Mesendoderm (in vitro differentiated cells): ENCODE data around the gene INO80E.
A peak's percentile ranks its signal among the peaks of the same experiment; 100 is the strongest.

Experiments
- DNase-seq: peaks from one replicate; pipeline ENCODE4 v3.0.0; 2013
- H2AK5ac ChIP-seq: 2 replicates; pipeline ENCODE4 v1.6.1; 2013; ENCODE audit warnings: low read length, inconsistent platforms
- H2BK120ac ChIP-seq: 2 replicates; pipeline ENCODE4 v1.6.1; 2013; ENCODE audit warnings: low read depth, mild to moderate bottlenecking, low read length, moderate library complexity, mixed read lengths
- H2BK15ac ChIP-seq: replicated peaks from 2 replicates; pipeline ENCODE4 v1.6.1; 2013; ENCODE audit warnings: low read depth, mild to moderate bottlenecking, moderate library complexity
- H2BK5ac ChIP-seq: 2 replicates; pipeline ENCODE4 v1.6.1; 2013; ENCODE audit warnings: low read length, inconsistent platforms
- H3K18ac ChIP-seq: 2 replicates; pipeline ENCODE4 v1.6.1; 2013; ENCODE audit warnings: mild to moderate bottlenecking, low read length, mixed read lengths
- H3K23ac ChIP-seq: one replicate; pipeline ENCODE4 v1.6.1; 2013; ENCODE audit warnings: low read length
- H3K27ac ChIP-seq: 2 replicates; pipeline ENCODE4 v1.5.1; 2013; ENCODE audit warnings: low read depth, mild to moderate bottlenecking, inconsistent platforms, low read length, moderate library complexity
- H3K27me3 ChIP-seq: 2 replicates; pipeline ENCODE4 v1.6.1; 2013; ENCODE audit warnings: low read length, control low read depth, mild to moderate bottlenecking, inconsistent platforms; ENCODE audit not compliant: insufficient read depth, poor library complexity
- H3K36me3 ChIP-seq: 2 replicates; pipeline ENCODE4 v1.6.1; 2013; ENCODE audit warnings: low read length, inconsistent platforms; ENCODE audit not compliant: control insufficient read depth, insufficient read depth
- H3K4ac ChIP-seq: one replicate; pipeline ENCODE4 v1.6.1; 2013; ENCODE audit warnings: low read depth, mild to moderate bottlenecking, low read length, moderate library complexity
- H3K4me1 ChIP-seq: 2 replicates; pipeline ENCODE4 v1.6.1; 2013; ENCODE audit warnings: low read depth, low read length, inconsistent platforms; ENCODE audit not compliant: control insufficient read depth
- H3K4me2 ChIP-seq: 2 replicates; pipeline ENCODE4 v1.6.1; 2013; ENCODE audit warnings: low read length
- H3K4me3 ChIP-seq: 2 replicates; pipeline ENCODE4 v1.5.1; 2013; ENCODE audit warnings: mild to moderate bottlenecking, low read length
- H3K56ac ChIP-seq: one replicate; pipeline ENCODE4 v1.6.1; 2013; ENCODE audit warnings: low read length
- H3K79me1 ChIP-seq: 2 replicates; pipeline ENCODE4 v1.6.1; 2013; ENCODE audit warnings: low read length, inconsistent platforms
- H3K79me2 ChIP-seq: 2 replicates; pipeline ENCODE4 v1.6.1; 2013; ENCODE audit warnings: mild to moderate bottlenecking, low read length; ENCODE audit not compliant: control insufficient read depth, insufficient read depth
- H3K9ac ChIP-seq: 2 replicates; pipeline ENCODE4 v1.6.1; 2013; ENCODE audit warnings: low read length, inconsistent platforms
- H4K5ac ChIP-seq: one replicate; pipeline ENCODE4 v1.6.1; 2013; ENCODE audit warnings: low read length
- H4K8ac ChIP-seq: one replicate; pipeline ENCODE4 v1.6.1; 2013; ENCODE audit warnings: low read depth, mild to moderate bottlenecking, control low read depth, low read length, moderate library complexity
- WGBS: extraction: QIAGEN DNeasy Blood & Tissue Kit; methylation state at CpG from one replicate; pipeline ENCODE4 v1.1.7; 2013; ENCODE audit warnings: low lambda C conversion rate, missing lambda C conversion rate; ENCODE audit not compliant: insufficient coverage; ENCODE audit errors: extremely low coverage; 5-methylcytosine and 5-hydroxymethylcytosine counted together

INO80E gene

DNA sequence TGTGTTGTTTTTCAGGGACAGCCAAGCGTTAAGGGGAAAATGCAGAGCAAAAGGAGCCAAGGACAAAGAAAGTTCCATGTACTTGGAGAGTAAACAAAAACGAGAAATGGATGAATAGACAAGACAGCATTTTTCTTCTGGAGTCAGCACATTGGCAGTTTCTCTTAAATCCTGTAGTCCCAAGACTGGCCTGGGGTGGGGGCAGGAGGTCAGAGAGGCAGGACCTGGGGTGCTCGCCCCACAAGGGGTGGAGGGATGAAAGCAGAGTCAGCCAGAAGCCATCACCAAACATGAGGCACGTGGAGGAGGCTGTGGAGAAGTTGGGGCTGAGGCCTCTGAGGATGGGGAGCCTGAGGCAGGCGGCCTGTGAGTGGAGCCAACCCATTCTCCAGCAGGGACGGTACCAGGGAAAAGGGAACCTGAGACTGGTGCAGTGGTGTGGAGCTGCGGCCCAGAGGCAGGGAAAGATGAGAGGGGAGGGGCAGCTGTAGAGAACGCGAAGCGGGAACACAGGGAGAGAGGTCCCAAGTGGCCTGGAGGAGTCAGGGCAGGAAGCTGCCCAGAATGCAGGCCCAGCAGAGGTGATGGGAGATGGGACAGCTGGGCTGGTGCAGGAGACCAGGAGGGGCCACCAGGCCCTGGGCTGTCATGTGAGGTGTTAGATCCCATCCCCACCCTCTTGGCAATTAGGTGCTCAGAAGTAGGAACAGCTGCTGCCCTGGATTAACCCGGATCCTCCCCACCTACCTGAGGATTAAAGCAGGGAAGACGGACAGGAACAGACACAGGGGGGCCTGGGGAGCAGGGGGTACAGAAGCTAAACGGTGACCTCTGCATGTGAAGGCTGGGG lies 31.8 kb downstream of the INO80E start:
- Histone ChIP-seq H2AK5ac (no peak overlapping the region), H3K4ac (no peak overlapping the region), H3K79me2 (no peaks in the 10 kb centered on the region), H3K27ac (no peak overlapping the region), H2BK5ac (no peak overlapping the region), H3K27me3 (no peaks in the 10 kb centered on the region), H3K56ac (no peak overlapping the region), H3K36me3 (no peaks in the 10 kb centered on the region), H3K4me2 (no peak overlapping the region), H3K4me3 (no peak overlapping the region), H2BK120ac (no peak overlapping the region), H2BK15ac (no peak overlapping the region), H4K5ac (no peak overlapping the region), H4K8ac (no peak overlapping the region), H3K18ac (no peak overlapping the region), H3K23ac (no peak overlapping the region), H3K4me1 (peaks cover 5% of the 10 kb centered on the region), H3K9ac (no peak overlapping the region), H3K79me1 (no peaks in the 10 kb centered on the region)
- DNase-seq, result no peak
- no CpG with 5 or more reads among the region's 13 CpGs for WGBS

DNA sequence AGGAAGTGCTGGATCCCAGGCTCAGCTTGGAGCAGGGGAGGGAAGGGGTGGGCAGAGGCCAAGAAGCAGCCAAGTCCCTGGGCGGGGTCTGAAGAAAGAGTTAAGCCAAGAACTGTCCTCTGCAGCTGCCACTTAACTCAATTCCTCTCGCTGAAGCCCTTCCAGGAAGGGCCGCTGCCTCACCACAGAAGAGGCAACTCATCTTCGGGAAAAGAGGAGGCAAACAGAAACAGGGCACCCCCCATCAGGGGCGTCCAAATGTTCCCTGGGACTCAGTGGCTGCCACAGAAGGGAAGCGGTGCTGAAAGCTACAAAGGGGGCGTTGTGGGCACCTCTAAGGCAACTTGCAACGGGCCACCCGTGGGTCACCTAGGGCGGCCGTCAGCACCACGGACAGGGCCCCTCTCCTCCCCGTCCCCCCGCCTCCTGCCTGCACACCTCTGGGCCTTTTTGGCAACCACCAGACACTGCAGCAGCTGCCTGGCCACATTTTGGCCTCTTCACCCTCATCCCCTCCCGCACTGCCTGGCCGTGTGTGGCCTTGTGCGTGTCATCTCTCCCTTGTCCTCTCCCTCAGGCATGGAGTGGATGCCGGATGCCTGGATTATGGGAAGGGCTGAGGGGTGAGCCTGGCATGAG lies 32.5 kb downstream of the INO80E start:
- no peak overlapping the region for H3K23ac ChIP-seq
- H3K36me3 ChIP-seq, result no peaks in the 10 kb centered on the region
- no peak overlapping the region for H2BK120ac ChIP-seq
- H3K9ac ChIP-seq, result no peak overlapping the region
- no peak overlapping the region for H3K27ac ChIP-seq
- no peak overlapping the region for H4K5ac ChIP-seq
- peak; percentile 67 for DNase-seq
- no peak overlapping the region for H3K18ac ChIP-seq
- H3K79me2 ChIP-seq, result no peaks in the 10 kb centered on the region
- no peak overlapping the region for H3K4me3 ChIP-seq
- H3K27me3 ChIP-seq, result no peaks in the 10 kb centered on the region
- H3K56ac ChIP-seq, result no peak overlapping the region
- H3K4me2 ChIP-seq, result no peak overlapping the region
- no peak overlapping the region for H2BK5ac ChIP-seq
- H3K4ac ChIP-seq, result no peak overlapping the region
- H2AK5ac ChIP-seq, result no peak overlapping the region
- peaks cover 5% of the 10 kb centered on the region for H3K4me1 ChIP-seq
- WGBS, result no CpG with 5 or more reads among the region's 18 CpGs
- H3K79me1 ChIP-seq, result no peaks in the 10 kb centered on the region
- no peak overlapping the region for H4K8ac ChIP-seq
- H2BK15ac ChIP-seq, result no peak overlapping the region

DNA sequence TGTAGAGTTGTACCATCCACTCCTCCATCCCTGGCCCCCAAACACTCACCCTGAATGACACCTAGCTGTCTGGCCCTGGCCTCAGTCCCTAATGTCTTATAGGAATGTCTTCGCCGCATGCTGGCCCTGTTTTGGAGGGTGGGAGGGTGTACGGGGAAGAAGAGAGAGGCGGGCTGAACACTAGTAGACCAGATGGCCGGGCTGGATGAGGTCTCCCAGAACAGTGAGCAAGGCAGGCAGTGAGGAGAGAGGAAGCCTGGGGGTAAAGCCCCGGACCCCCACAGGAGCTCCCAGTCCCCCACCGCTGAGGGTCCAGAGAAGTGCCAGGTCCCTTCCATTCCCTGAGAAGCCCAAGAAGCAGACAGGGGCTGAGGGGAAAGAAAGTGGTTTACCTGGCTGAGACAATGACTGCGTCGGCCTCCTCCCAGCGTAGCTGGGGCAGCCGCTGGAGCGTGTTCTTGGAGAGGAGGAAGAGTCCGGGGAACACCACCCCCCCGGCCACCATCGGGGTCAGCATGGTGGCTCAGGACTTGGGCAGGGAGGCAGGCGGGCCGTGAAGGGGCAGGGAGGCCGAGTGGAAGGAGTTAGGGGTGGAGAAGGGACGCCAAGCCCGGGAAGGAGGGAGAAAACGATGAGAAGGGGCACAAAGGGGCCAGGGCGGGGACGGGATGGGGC lies 34.1 kb downstream of the INO80E start:
- Histone ChIP-seq H4K5ac (no peak overlapping the region), H2BK5ac (no peak overlapping the region), H2BK120ac (no peak overlapping the region), H3K4me1 (peaks cover 5% of the 10 kb centered on the region), H3K79me1 (no peaks in the 10 kb centered on the region), H2AK5ac (no peak overlapping the region), H3K4me3 (no peak overlapping the region), H3K18ac (no peak overlapping the region), H2BK15ac (no peak overlapping the region), H3K9ac (peak overlapping the region; percentile 56), H3K23ac (no peak overlapping the region), H4K8ac (no peak overlapping the region), H3K27me3 (no peaks in the 10 kb centered on the region), H3K36me3 (no peaks in the 10 kb centered on the region), H3K56ac (peak overlapping the region; percentile 83), H3K79me2 (no peaks in the 10 kb centered on the region), H3K4ac (no peak overlapping the region), H3K4me2 (peak overlapping the region; percentile 39), H3K27ac (no peak overlapping the region)
- WGBS, result no CpG with 5 or more reads among the region's 23 CpGs
- no peak for DNase-seq

DNA sequence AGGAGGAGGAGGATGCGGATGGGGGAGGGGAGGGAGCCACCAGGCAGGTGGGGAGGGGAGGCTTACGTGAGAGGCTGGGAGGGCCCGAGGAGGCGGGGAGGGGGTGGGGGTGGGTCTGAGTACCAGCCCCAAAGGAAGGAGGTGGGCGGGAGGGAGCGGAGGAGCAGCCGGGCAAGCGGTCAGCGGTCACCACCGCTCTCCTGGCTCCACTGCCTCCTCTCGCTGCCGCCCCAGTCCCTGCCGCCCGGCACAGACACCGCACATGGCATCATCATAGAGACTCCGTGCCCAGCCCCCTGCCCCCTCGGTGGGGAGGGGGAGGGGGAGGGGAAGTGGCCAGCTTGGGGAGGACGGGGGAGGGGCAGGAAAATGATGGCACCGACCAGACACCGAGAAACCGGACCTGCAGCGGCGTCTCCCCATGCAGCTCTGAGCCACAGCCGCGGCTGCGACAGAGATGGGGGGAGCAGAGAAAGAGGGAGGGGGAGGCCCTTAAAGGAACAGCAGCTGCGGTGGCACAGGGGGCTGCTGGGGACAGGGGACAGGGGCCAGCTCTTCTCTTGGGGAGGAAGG lies 34.9 kb downstream of the INO80E start, which contains the start of gene TLCD3B:
Gene TLCD3B, minus strand, starts transcription at position 431 of the 573 bp plus-strand sequence. CDS start 744 bp downstream, outside the sequence.
- Histone ChIP-seq H3K27me3 (no peaks in the 10 kb centered on the region), H3K9ac (peak within 1 kb of the TSS; percentile 56), H3K18ac (no peak within 1 kb of the TSS), H3K79me1 (no peaks in the 10 kb centered on the region), H3K36me3 (no peaks in the 10 kb centered on the region), H3K23ac (no peak within 1 kb of the TSS), H3K56ac (peak within 1 kb of the TSS; percentile 85), H4K5ac (no peak within 1 kb of the TSS), H2BK15ac (no peak within 1 kb of the TSS), H2BK120ac (no peak within 1 kb of the TSS), H2AK5ac (no peak within 1 kb of the TSS), H2BK5ac (no peak within 1 kb of the TSS), H3K79me2 (no peaks in the 10 kb centered on the region), H3K27ac (no peak within 1 kb of the TSS), H3K4me1 (peaks cover 5% of the 10 kb centered on the region), H3K4ac (peak within 1 kb of the TSS; percentile 21), H3K4me3 (peak within 1 kb of the TSS; percentile 16), H3K4me2 (peak within 1 kb of the TSS; percentile 45), H4K8ac (no peak within 1 kb of the TSS)
- WGBS, result no CpG with 5 or more reads among the region's 27 CpGs
- peak; percentile 58 for DNase-seq

DNA sequence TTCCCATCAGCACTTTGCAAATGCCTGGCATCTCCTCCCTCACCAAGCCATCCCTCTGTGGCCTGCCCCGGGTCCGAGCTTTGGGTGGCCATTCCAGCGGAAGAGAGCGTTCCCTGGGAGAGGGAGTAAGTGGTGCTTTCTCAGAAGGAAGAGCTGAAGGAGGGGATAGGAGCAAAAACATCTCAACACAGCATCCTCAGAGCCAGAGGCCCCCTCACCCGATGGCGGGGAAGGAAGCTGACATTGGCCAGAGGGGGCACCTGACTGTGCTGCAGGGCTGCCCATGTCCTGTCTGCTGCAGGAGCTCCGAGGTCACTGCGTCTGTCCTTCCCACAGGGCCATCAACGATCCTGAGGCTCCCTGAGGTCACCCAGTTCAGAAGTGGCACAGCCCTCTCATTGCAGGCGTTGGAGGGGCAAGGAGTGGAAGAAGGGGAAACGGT lies 35.5 kb downstream of the INO80E start:
- Histone ChIP-seq H3K4me3 (no peak overlapping the region), H3K4ac (no peak overlapping the region), H3K56ac (peak overlapping the region; percentile 85), H3K79me1 (no peaks in the 10 kb centered on the region), H3K18ac (no peak overlapping the region), H3K23ac (no peak overlapping the region), H3K36me3 (no peaks in the 10 kb centered on the region), H2BK15ac (no peak overlapping the region), H2BK5ac (no peak overlapping the region), H3K27me3 (no peaks in the 10 kb centered on the region), H2AK5ac (no peak overlapping the region), H4K5ac (no peak overlapping the region), H3K27ac (no peak overlapping the region), H3K4me1 (peaks cover 5% of the 10 kb centered on the region), H4K8ac (no peak overlapping the region), H3K9ac (peak overlapping the region; percentile 39), H3K79me2 (no peaks in the 10 kb centered on the region), H3K4me2 (peak overlapping the region; percentile 45), H2BK120ac (no peak overlapping the region)
- DNase-seq, result no peak
- no CpG with 5 or more reads among the region's 11 CpGs for WGBS
